OCI-LY1 (cell line): ENCODE data around the gene TACR1.

Experiments used
- CTCF ChIP-seq: fragments of 200-600 bp; sonication (generic), shearing (Covaris generic); IDR thresholded peaks from 2 replicates; pipeline ENCODE4 v1.5.1; 2017; ENCODE audit warnings: mild to moderate bottlenecking, antibody characterized with exemption, low read length, moderate library complexity, mixed read lengths
- EZH2 ChIP-seq: fragments of 200-600 bp; sonication (generic), shearing (Covaris generic); IDR thresholded peaks from 2 replicates; pipeline ENCODE4 v1.8.0; 2017; ENCODE audit warnings: borderline replicate concordance, mixed run types, mild to moderate bottlenecking, antibody characterized with exemption, low read length, moderate library complexity, mixed read lengths

GRCh38 chr2:75173740-75174139 lies 25.6 kb downstream of the TACR1 start:
- TF ChIP-seq CTCF (no peak), EZH2 (no peak)
